ENCODE data around the gene PDCD1. TPM values are rescaled to one million over a fixed set of nuclear protein-coding genes. Genes with fewer than 3 reads are reported as not detected.
A peak's percentile ranks its signal among the peaks of the same experiment; 100 is the strongest.

The PDCD1 gene
- total RNA-seq, 5 donors from 2014 or later (not counting 1 experiment from before 2014, with no cell fraction given), result 1.3 to 6.8 (median 5.2) TPM

DNA sequence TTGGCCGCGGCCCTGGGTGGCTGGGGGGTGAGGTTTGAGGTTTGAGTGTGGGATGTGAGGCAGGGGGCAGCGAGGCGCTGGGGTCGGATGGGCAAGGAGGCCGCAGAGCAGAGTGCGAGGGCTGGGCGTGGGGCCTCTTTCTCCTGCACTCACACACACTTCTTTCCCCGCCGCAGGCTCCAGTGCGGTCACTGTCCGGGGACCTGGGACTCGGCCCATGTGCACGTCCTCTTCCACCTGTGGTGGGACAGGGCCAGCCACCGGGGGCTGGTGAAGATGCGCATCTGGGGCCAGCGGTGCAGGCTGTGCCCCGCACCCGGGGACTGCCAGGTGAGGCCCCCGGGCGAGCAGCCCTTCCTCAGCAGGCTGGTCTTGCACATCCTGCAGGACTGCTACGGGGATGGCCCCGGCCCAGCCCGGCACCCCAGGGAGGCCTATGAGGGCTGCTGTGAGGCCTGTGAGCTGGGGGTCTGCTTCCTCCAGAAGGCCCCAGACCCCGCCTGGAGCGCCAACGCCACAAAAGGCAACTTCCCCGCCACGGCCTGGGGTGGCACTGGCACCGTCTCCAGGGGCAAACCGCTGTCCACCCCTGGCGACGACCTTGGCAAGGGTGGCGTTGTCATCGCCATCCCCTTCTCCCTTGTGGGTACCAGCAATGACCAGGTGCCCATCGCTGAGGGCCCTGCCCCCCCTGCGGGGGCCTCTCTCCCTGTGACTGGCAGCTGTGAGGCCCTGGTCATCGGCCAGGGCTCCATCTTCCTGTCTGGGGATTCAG lies 13.0 kb upstream of the PDCD1 start:
- Mint-ChIP-seq H3K27me3 (no peaks in the 10 kb centered on the region), H3K9me3 (no peaks in the 10 kb centered on the region), H3K27ac (peak overlapping the region; percentile 83 to 85), H3K36me3 (no peaks in the 10 kb centered on the region), H3K4me3 (peak overlapping the region in 1 of 3 donors; percentile 62), H3K4me1 (peaks cover 12 to 46% (median 36%) of the 10 kb centered on the region in 3 donors)
- Histone ChIP-seq H3K27ac (ENCODE audit: low read length) (peak overlapping the region; percentile 74), H3K4me3 (ENCODE audit: control insufficient read depth in 1 of 2, extremely low read depth in 1 of 2, low read length in 1 of 2) (no peak overlapping the region), H3K27me3 (replicated peaks in 1 of 2; ENCODE audit: control insufficient read depth in 2 of 2, extremely low read depth in 1 of 2, insufficient read depth in 2 of 2, low read length in 1 of 2) (no peaks in the 10 kb centered on the region), H3K4me1 (ENCODE audit: control insufficient read depth in 1 of 2, extremely low read depth in 1 of 2, insufficient read depth in 2 of 2, low read length in 2 of 2) (peaks cover 12 to 83% of the 10 kb centered on the region in 2 experiments), H3K9me3 (no peaks in the 10 kb centered on the region), H3K36me3 (ENCODE audit: control insufficient read depth in 2 of 2, extremely low read depth in 1 of 2, insufficient read depth in 1 of 2, low read length in 1 of 2) (no peaks in the 10 kb centered on the region)
- POLR2A ChIA-PET, result no interaction called here
- CTCF ChIA-PET, result no interaction called here
- 81% methylated on average over 30 of the region's 38 CpGs for WGBS (ENCODE audit: insufficient coverage)
- DNase-seq (no peak), ATAC-seq (replicated peaks in 1 of 4) (no peak)

DNA sequence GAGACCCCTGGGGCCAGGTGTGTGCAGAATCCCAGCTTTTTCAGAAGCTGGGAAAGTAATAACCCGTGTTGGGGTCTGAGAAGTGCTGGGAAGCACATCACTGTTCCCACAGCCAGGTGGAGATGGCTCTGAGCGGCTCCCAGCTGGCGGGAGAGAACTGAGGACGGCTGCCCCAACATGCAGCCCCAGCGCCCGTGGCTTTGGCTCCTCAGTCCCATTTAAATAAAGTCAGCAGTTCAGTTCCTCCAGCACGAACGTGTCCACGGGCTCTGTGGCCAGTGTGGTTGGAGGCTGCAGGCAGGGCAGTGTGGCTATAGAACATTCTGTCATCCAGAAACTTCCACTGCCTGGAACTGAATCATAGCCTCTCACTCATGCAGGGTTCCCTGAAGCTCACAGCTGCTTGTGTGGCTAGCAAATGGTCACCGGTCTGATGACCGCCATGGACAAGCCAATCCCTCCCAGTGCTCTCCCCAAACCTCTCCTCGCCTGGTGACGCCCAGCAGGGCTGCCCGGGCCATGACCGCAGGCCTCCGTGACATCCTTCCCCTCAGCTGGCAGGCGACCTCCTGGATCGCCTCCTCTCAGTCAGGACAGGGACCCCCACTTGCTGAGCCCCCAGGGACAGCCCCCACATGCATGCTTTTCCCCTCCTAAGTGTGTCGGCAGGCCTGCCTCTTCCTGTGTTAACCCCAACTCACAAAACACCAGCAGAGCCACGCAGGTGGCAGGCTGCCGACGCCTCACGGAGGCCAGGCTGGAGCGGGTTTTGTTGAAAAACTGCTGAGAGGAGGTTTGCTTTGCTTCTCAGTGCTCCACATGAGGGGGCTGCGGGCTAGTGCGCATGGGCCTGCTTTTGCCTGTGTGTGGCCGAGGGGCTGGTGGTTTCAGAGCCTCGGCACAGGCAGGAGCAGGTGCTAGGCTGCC lies 12.2 kb upstream of the PDCD1 start:
- Mint-ChIP-seq H3K27ac (peak overlapping the region; percentile 83 to 85), H3K4me1 (peaks cover 14 to 47% (median 37%) of the 10 kb centered on the region in 3 donors), H3K36me3 (no peaks in the 10 kb centered on the region), H3K4me3 (peak overlapping the region in 1 of 3 donors; percentile 62), H3K27me3 (peaks cover 0 to under 1% of the 10 kb centered on the region in 2 donors), H3K9me3 (no peaks in the 10 kb centered on the region)
- ATAC-seq (replicated peaks in 1 of 4) (peak in 3 of 4 experiments; percentile 7 to 42 (median 40)), DNase-seq (peak in 33 of 35 experiments; percentile 30 to 75 (median 52))
- peaks cover 12 to 88% of the 10 kb centered on the region in 2 experiments for H3K4me1 ChIP-seq (ENCODE audit: control insufficient read depth in 1 of 2, extremely low read depth in 1 of 2, insufficient read depth in 2 of 2, low read length in 2 of 2)
- WGBS (ENCODE audit: insufficient coverage), result 28% methylated on average over 21 of the region's 28 CpGs
- POLR2A ChIA-PET, result interaction anchor here in 1 of 2 donors (0.6 kb wide), 1 partner anchor 26 kb away, joined by 6 read pairs; no protein-coding TSS in a partner anchor
- no peak overlapping the region for H3K4me3 ChIP-seq (ENCODE audit: control insufficient read depth in 1 of 2, extremely low read depth in 1 of 2, low read length in 1 of 2)
- H3K27ac ChIP-seq (ENCODE audit: low read length), result peak overlapping the region; percentile 74
- CTCF ChIA-PET, result no interaction called here
- H3K36me3 ChIP-seq (ENCODE audit: control insufficient read depth in 2 of 2, extremely low read depth in 1 of 2, insufficient read depth in 1 of 2, low read length in 1 of 2), result no peaks in the 10 kb centered on the region
- no peaks in the 10 kb centered on the region for H3K27me3 ChIP-seq (replicated peaks in 1 of 2; ENCODE audit: control insufficient read depth in 2 of 2, extremely low read depth in 1 of 2, insufficient read depth in 2 of 2, low read length in 1 of 2)
- H3K9me3 ChIP-seq, result no peaks in the 10 kb centered on the region

- H3K27ac ChIP-seq (ENCODE audit: low read length), result no peak overlapping the region
- POLR2A ChIA-PET, result no interaction called here
- Mint-ChIP-seq H3K4me3 (no peak overlapping the region), H3K27ac (no peak overlapping the region), H3K27me3 (peaks cover 0 to 8% of the 10 kb centered on the region in 2 donors), H3K36me3 (no peaks in the 10 kb centered on the region), H3K4me1 (peaks cover 22 to 48% (median 42%) of the 10 kb centered on the region in 3 donors), H3K9me3 (no peaks in the 10 kb centered on the region)
- H3K9me3 ChIP-seq, result no peaks in the 10 kb centered on the region
- peaks cover 0 to 6% of the 10 kb centered on the region in 2 experiments for H3K27me3 ChIP-seq (replicated peaks in 1 of 2; ENCODE audit: control insufficient read depth in 2 of 2, extremely low read depth in 1 of 2, insufficient read depth in 2 of 2, low read length in 1 of 2)
- peaks cover 12 to 94% of the 10 kb centered on the region in 2 experiments for H3K4me1 ChIP-seq (ENCODE audit: control insufficient read depth in 1 of 2, extremely low read depth in 1 of 2, insufficient read depth in 2 of 2, low read length in 2 of 2)
- H3K4me3 ChIP-seq (ENCODE audit: control insufficient read depth in 1 of 2, extremely low read depth in 1 of 2, low read length in 1 of 2), result no peak overlapping the region
- CTCF ChIA-PET, result no interaction called here
- ATAC-seq (replicated peaks in 1 of 4) (no peak), DNase-seq (no peak)
- H3K36me3 ChIP-seq (ENCODE audit: control insufficient read depth in 2 of 2, extremely low read depth in 1 of 2, insufficient read depth in 1 of 2, low read length in 1 of 2), result no peaks in the 10 kb centered on the region
- 95% methylated on average over 28 of the region's 28 CpGs for WGBS (ENCODE audit: insufficient coverage)
These were observed 11.4 kb upstream of the PDCD1 start for GRCh38 chr2:241870081-241870541.

DNA sequence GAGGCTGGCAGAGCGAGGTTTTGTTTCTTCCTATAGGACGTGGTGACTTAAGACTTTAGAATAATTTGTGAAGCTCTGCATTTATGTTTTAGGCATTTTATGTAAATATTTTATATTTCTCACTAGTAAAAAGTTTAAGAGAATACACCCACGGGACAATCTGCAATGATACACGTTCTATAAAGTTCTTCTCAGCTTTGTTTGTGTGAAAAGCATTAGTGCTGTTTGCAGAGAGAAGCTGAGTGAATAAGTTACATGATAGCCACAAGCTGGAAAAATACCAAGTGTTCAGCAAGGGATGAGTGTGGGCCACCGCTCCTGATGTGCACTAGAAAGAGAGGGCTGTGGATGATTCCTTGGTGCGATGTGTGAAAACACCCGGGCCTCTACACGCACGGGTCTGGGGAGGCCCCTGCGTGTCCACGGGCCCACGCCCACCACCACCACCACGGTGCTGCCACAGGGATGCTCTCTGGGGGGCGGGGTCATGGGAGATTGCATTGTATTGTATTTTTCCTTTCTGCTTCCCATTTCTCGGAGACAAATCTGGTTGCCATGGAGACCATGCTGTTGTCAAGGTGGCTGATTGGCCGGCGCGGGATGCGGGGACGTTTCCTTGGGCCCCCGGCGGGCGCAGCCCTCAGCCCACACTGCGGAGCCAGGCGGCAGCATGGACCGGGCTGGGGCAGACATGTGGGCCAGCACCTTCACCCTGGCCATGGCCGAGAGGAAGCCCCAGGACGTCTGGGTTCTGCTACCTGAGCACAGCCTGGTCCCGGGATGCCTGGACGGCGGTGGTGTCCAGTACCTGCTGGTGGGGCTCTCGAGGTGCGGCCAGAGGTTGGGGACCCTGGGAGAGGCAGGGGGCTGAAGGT lies 10.6 kb upstream of the PDCD1 start, which contains the start of gene RTP5:
Gene RTP5 (plus strand): TSS at position 643 of the 875 bp plus-strand sequence. CDS start 28 bp downstream, at position 671.
- peak within 1 kb of the TSS in 1 of 2 donors; percentile 31 for H3K4me3 ChIP-seq (ENCODE audit: control insufficient read depth in 1 of 2, extremely low read depth in 1 of 2, low read length in 1 of 2)
- ATAC-seq (replicated peaks in 1 of 4) (no peak), DNase-seq (no peak)
- no peaks in the 10 kb centered on the region for H3K9me3 Mint-ChIP-seq
- H3K27me3 Mint-ChIP-seq, result peaks cover under 1 to 14% of the 10 kb centered on the region in 2 donors
- peak within 1 kb of the TSS; percentile 86 for H3K27ac ChIP-seq (ENCODE audit: low read length)
- peaks cover 30 to 56% (median 46%) of the 10 kb centered on the region in 3 donors for H3K4me1 Mint-ChIP-seq
- 80% methylated on average over 21 of the region's 33 CpGs for WGBS (ENCODE audit: insufficient coverage)
- peaks cover 0 to 13% of the 10 kb centered on the region in 2 experiments for H3K27me3 ChIP-seq (replicated peaks in 1 of 2; ENCODE audit: control insufficient read depth in 2 of 2, extremely low read depth in 1 of 2, insufficient read depth in 2 of 2, low read length in 1 of 2)
- H3K9me3 ChIP-seq, result no peaks in the 10 kb centered on the region
- peak within 1 kb of the TSS; percentile 16 to 27 for H3K27ac Mint-ChIP-seq
- ChIA-PET POLR2A (interaction anchor here in 1 of 2 donors (1.9 kb wide), 1 partner anchor 107 kb away, joined by 9 read pairs; no protein-coding TSS in a partner anchor), CTCF (interaction anchor here (0.5 to 2.0 kb wide), 7 partner anchors 9 to 403 kb away, joined by 3 to 10 read pairs (median 5); no protein-coding TSS in a partner anchor)
- peak within 1 kb of the TSS; percentile 6 to 84 (median 51) for H3K4me3 Mint-ChIP-seq
- peaks cover 12 to 95% of the 10 kb centered on the region in 2 experiments for H3K4me1 ChIP-seq (ENCODE audit: control insufficient read depth in 1 of 2, extremely low read depth in 1 of 2, insufficient read depth in 2 of 2, low read length in 2 of 2)
- H3K36me3 ChIP-seq (ENCODE audit: control insufficient read depth in 2 of 2, extremely low read depth in 1 of 2, insufficient read depth in 1 of 2, low read length in 1 of 2), result no peaks in the 10 kb centered on the region
- H3K36me3 Mint-ChIP-seq, result no peaks in the 10 kb centered on the region

- POLR2A ChIA-PET, result interaction anchor here in 1 of 2 donors (1.9 kb wide), 1 partner anchor 106 kb away, joined by 9 read pairs; no protein-coding TSS in a partner anchor
- H3K4me3 ChIP-seq (ENCODE audit: control insufficient read depth in 1 of 2, extremely low read depth in 1 of 2, low read length in 1 of 2), result peak overlapping the region in 1 of 2 donors; percentile 31
- WGBS (ENCODE audit: insufficient coverage), result 14% methylated on average over 12 of the region's 15 CpGs
These were observed 10.0 kb upstream of the PDCD1 start for GRCh38 chr2:241868661-241869081.

More at GRCh38 chr2:241868661-241869081, 10.0 kb upstream of the PDCD1 start:
- CTCF ChIA-PET, result interaction anchor here (0.5 to 2.0 kb wide), 8 partner anchors 8 to 402 kb away, joined by 3 to 13 read pairs (median 5); no protein-coding TSS in a partner anchor
- ATAC-seq (replicated peaks in 1 of 4) (peak; percentile 22 to 55 (median 40)), DNase-seq (peak in 18 of 35 experiments; percentile 26 to 70 (median 38))
- peaks cover 12 to 95% of the 10 kb centered on the region in 2 experiments for H3K4me1 ChIP-seq (ENCODE audit: control insufficient read depth in 1 of 2, extremely low read depth in 1 of 2, insufficient read depth in 2 of 2, low read length in 2 of 2)
- H3K27me3 ChIP-seq (replicated peaks in 1 of 2; ENCODE audit: control insufficient read depth in 2 of 2, extremely low read depth in 1 of 2, insufficient read depth in 2 of 2, low read length in 1 of 2), result peaks cover 0 to 16% of the 10 kb centered on the region in 2 experiments
- peaks cover 4 to 18% of the 10 kb centered on the region in 2 donors for H3K27me3 Mint-ChIP-seq
- H3K4me1 Mint-ChIP-seq, result peaks cover 35 to 62% (median 50%) of the 10 kb centered on the region in 3 donors
- H3K27ac ChIP-seq (ENCODE audit: low read length), result peak overlapping the region; percentile 86
- H3K9me3 Mint-ChIP-seq, result no peaks in the 10 kb centered on the region
- peak overlapping the region; percentile 49 to 84 (median 51) for H3K4me3 Mint-ChIP-seq
- no peaks in the 10 kb centered on the region for H3K9me3 ChIP-seq
- H3K36me3 ChIP-seq (ENCODE audit: control insufficient read depth in 2 of 2, extremely low read depth in 1 of 2, insufficient read depth in 1 of 2, low read length in 1 of 2), result no peaks in the 10 kb centered on the region
- H3K36me3 Mint-ChIP-seq, result no peaks in the 10 kb centered on the region
- H3K27ac Mint-ChIP-seq, result peak overlapping the region; percentile 16 to 77
